ENCODE measurements around the gene ZFYVE26.
"Not testable (repeated sequence)": the region's sequence is repeated elsewhere in the genome, so short reads cannot be mapped to it uniquely, and the experiment has no call there.

The ZFYVE26 gene

DNA sequence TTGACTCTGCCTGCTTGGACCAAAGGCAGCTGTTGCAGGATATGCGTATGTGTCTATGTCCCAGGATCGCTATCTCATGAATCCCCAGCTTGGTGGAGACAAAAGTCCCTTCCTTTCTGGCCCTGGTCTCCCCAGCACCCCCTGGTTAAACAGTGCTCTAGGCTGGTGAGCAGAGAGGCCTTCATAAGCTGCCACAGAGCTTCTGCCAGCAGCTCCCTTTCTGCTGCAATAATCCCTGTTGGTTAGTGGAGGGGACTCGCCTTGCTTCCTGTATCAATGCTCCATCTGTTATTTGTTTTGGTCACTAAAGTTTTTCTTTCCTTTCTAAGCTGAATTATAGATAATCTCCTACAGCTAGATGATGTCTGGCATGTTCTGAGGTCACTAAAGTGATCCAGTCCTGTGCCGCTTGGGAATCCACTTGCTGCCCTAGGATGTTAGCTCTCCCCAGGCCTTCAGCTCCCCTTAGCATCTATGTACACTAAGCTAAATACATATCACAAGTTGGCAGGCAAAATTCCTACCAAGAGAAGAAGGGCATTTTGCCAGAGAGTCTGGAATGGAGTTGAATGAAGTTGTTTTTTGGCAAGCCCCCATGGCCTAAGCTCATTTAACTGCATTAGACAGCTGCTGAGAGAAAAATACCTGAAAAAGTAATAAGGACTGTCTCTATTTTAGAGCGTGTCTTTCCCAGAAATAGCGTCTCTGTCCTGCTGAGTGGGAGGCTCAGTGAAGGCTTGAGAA is 66.9 kb downstream of the ZFYVE26 start:
- DNase-seq, result no peak

DNA sequence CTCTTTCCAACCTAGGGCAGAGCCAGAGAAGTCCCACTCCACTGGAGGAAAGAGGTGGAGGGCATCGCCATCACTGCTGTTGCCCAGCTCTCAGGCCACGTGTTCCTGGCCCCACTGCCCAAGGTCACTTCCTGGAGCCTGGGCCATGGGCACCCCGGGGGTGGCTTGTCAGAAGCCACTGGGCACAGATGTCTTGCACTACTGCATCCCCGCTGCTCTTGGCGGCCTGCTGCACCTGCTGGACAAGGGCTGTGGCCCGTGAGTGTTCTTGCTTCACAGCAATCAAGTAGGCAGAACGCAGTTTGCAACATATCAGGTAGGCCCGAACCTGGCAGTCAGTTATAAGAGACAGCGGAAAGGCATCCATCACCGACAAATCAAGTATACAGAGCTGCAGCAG is 68.1 kb downstream of the ZFYVE26 start:
- DNase-seq, result no peak

DNA sequence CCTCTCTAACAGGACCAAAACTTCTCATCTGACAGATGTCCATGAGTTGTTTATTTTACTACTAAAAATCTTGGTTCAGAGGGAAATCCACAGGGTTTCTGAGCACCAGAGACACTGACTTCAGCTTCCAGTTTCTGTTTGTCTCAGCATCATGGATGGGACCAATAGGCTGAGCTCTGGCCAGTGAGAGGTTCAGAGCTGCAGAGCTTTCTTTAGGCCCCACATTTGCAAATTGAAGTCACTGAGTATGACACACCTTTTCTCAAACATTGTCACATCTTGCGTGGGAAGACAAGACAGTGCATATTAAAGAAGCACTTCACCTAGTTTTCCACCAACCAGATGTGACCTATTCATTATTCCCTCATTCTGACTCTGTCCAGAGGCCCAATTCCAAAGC is 69.5 kb downstream of the ZFYVE26 start:
- no peak for DNase-seq

DNA sequence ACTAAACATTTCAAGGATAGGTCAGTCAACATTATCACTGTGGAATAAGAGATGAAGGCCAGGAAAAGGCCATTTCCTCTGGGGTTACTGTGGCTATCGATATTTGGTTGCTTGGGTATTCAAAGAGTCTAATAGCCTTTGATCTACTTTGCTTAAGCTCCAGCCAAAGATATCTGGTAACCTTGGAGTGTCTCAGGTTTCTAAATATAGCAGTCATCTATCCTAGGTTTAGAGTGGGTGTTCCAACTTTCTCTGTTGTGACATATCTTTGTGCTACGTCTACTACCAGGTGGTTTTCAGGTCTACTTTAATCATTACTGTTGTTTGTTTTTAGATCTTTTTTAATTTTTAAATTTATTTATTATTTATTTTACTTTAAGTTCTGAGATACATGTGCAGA is 72.3 kb downstream of the ZFYVE26 start:
- DNase-seq, result no peak

DNA sequence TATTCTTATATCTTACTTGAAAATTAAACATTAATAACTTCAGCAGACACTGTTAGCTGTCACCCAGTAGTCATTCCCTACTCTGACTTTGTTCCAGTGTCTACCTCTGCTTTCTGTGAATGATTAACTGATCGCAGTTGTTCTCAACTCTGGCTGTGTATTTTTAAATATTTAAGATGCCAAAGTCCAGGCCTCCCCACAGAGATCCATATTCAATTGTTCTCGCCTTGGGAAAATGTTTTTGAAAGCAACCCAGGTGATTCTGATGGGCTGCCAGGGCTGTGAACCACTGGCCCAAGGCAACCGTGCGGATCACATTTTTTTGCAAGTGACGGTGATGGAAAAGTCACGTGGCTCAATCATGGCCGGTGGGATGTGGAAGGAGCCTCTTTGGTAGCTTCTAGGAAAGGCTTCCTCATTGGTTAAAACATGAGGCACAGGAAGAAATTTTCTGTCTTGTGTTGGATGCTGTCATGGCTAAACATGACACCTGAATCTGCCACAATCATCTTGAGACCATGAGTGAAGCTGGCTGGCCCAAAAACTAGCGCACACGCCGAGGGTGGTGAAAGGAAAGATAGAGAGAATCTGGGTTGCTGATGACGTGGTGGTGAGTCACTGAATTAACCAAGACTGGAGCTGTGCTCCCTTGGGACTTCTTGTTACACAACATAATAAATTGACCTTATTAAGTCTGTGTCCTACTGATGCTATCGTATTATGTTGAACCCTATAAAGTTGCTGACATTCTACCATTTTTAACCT is 77.5 kb downstream of the ZFYVE26 start:
- DNase-seq, result peak; percentile 3 to 23

DNA sequence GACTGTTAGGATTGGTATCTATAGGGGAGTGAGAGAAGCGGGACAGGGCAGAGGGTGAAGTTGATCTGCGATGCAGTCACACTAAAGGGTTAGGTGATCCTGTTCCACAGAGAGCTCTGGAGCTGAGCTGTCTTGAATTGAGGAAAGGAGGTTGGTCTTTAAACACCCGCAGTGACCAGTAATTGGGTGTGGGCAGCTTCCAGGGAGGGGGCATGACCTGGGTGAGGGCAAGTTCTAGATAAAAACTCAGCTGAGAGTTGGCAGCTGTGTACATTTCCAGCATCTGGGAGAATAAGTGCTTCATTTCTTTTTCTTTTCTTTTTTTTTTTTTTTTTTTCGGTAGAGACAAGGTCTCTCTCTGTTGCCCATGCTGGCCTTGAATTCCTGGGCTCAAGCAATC is 79.6 kb downstream of the ZFYVE26 start:
- DNase-seq, result no peak

DNA sequence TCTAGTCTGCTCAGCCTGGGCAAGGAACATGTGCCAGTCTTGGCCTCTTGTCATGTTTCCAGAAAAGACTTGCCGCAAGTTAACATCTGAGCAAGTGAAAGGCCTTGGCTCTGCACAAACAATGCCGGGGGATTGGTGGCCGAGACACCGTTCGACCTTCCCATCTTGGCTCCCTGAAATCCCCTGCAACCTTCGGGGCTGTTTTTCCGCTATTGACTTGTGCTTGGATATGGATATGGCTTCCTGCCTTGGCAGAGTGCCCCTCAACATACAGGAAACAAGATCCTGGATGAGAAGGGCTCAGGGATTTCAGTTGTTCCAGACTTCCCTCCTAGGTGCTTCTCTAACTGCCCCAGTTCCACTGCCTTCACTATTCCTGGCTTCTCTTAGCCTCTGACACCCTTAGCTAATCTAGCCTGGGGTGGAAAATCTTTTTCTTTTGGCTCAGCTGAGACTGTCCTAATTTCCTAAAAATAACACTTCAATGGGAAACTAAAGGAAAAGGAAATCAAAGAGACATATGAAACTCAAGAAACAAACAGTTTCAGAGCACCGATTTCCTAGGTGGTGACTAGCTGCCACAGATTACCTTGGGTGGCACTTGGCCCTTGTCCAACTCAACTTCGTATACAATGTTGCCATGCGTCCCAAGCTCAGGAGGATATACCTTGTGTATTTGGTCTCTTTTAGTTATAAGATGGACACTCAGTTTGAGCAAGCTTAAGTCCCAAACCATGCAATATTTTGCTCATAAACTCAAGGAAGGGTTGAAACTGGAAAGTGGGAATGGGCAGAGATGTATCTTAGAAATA is 80.8 kb downstream of the ZFYVE26 start:
- DNase-seq, result no peak

DNA sequence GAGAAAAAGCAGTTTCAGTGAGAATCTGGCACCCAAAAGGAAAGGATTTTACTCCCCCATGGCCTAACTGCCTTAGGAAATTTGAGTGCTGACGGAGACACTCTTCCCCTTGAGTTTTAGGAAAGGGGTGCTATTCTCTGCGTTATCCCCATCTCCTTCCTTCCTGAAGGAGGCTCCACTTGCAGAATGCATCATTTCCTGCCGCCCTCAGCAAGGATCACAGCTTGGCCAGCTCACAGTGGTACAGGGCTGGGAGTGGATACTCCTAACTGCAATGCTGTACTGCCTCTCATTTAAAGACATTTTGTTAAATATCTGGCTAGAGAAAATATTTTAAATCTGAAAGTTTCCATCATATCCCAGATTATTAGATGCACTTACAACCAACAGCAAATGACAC is 81.7 kb downstream of the ZFYVE26 start:
- DNase-seq, result no peak

DNA sequence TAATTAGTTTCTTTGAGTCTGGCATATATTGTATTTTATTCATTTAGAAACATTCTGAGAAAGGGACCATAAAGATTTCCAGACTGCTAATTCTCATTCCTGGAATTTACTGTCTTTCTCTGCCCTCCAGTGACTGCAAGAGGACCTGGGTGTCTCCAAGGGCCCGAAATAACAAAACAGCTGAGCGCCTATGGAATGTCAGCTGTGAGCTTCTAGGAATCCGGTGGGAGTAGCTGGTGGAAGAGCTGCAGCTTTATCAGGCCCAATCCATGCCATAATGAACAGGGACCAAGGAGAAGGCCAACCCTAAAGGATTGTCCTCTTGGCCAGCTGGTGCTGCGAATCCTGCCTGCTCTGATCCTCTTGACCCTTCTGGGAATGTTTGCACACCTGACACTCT is 82.8 kb downstream of the ZFYVE26 start:
- DNase-seq, result no peak

DNA sequence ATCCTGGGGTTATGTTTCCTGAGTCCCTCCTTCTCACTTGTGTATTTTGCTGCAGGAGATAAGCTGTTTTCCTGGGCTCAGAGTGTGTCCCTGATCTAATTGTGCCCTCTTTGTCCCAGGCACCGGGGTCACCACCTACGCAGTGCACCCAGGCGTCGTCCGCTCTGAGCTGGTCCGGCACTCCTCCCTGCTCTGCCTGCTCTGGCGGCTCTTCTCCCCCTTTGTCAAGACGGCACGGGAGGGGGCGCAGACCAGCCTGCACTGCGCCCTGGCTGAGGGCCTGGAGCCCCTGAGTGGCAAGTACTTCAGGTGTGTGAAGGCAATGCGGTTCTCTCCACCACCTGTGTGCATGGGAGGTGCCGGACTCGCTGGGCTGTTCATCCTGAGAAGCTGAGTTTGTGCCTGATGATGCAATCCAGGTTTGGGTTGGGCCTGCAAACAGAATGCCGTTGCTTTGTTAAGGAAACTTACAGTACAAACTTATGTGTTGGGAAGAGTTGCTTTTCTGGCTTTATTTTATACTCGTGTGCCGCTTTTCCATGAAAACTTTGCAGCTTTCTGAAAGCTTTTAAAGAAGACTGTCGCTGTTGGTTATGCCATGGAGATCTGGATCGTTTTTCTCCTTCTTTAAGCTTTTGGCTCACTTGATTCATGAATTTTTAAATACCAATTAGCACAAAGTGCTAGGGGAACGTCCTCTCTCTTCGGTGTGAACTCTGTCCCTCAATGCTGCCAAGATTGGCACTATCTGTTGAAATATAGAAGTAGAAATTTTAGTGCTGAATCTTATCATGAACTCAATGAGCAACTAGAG is 87.1 kb downstream of the ZFYVE26 start:
- DNase-seq, result no peak

DNA sequence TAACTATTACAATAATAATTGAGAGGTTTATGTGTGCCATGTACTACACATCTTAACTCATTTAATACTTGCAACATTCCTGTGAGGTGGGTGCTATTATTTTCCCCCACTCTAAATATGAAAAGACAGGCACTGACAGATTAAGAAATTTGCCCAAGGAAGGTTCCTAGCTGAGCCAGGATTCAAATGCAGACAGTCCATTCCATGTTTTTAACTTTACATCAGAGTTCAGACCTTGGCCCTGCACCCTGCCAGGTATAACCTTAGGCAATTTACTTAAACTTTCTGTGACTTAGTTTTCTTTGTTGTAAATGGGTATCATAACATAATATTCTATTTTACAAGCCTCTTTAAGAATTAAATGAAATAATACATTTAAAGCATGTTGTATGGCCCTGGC is 88.1 kb downstream of the ZFYVE26 start:
- no peak for DNase-seq

DNA sequence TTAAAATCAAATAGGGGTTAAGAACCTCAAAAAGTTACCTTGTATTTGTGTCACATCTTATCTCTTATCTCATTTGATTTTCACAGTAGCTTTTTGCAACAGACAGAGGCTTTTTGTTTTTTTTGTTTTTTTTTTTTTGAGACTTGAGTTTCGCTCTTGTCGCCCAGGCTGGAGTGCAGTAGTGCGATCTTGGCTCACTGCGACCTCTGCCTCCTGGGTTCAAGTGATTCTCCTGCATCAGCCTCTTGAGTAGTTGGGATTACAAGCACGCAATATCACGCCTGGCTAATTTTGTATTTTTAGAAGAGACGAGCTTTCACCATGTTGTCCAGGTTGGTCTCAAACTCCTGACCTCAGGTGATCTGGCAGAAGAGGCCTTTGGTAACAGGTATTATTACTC is 89.0 kb downstream of the ZFYVE26 start:
- no peak for DNase-seq

DNA sequence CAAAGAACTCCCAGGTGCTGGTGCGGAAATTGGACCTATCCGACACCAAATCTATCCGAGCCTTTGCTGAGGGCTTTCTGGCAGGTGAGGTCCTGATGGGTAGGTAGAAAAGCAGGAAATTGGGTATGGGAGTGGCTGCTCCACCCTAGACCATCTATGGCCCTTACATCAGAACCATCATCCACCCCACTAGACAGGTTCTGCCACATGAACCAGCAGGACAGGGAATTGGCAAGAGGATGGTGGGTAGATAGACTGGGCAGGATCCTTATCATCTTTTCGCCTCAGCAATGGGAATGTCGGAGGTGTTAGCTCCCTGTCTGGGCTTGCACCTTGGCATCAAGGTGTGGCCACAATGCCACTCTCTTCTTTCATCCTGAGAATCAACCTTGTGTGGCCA is 91.2 kb downstream of the ZFYVE26 start:
- DNase-seq, result no peak

DNA sequence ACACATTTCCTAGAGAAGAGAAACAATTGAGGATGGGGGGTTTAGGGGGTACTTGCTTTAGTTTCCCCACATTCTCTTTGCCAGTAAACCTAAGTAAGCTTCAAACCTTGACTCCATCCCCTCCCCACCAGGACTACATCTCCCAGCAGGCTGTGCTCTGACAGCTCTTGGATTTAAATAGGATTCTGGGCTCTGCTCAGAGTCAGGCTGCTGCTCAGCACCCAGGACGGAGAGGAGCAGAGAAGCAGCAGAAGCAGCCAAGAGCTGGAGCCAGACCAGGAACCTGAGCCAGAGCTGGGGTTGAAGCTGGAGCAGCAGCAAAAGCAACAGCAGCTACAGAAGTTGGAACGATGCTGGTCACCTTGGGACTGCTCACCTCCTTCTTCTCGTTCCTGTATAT is 94.1 kb downstream of the ZFYVE26 start:
- DNase-seq, result no peak

DNA sequence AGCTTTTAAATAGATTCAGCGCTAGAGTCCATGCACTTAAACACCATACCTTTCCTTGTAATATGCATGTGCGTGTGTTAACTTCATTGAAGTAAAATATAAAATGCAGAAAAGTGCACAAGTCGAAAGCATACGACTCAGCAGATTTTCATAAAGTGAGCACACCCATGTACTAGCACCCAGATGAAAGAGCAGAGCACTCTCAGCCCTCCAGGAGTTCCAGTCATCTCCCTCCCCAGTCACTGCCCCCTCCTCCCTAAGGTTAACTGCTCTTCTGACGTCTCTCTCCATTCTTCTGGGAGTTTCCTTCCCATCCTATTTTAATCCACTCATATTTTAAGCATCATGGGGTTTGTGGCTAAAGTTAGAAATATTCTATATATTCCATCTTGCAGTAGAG is 94.5 kb downstream of the ZFYVE26 start:
- DNase-seq, result no peak

DNA sequence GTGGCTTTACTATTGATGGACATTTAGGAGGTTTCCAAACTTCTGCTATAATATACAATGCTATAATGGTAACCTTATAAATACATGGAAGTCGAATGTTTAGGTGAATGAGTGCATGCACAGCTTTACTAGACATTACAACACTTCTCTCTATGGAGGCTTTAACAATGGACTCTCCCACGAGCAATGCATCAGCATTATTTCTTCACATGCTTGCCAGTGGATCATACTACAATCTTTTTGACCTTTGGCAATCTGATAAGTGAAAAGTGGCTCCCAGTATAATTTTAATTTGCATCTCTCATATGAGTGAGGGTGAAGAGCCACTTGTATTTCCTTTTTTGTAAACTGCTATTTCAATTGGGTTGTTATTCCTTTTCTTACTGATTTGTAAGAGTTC is 96.5 kb downstream of the ZFYVE26 start:
- DNase-seq, result no peak

DNA sequence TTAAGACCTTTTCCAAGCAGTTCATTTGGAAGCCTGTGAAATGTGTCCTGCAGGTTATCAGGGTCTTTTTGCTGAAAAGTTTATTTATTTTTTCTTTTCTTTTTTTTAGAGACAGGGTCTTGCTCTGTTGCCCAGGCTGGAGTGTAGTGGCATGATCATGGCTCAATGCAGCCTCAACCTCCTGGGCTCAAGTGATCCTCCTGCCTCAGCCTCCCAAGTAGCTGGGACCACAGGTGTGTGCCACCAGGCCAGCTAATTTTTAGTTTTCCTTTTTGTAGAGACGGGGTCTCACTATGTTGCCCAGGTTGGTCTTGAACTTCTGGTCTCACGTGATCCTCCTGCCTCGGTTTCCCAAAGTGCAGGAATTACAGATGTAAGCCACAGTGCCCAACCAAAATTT is 97.0 kb downstream of the ZFYVE26 start:
- not testable (repeated sequence) for DNase-seq

DNA sequence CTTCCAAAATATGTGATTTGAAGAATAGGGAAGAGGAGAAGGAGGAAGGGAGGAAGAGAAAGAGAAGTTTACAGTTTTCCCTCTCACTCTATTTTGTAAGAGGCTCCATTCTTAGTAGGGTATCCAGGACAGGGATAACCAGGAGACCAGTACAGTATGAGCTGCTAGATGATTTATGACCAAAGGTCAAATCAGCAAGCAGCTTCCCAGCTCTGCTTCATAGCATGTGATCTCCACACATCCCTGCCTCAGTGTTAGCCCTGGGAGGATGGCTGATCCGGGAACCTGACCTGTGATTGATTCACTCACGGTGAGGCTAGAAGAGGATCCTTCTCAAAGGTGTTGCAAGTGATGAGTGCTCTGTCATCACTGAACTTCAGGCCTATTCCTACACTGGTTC is 98.1 kb downstream of the ZFYVE26 start:
- no peak for DNase-seq

DNA sequence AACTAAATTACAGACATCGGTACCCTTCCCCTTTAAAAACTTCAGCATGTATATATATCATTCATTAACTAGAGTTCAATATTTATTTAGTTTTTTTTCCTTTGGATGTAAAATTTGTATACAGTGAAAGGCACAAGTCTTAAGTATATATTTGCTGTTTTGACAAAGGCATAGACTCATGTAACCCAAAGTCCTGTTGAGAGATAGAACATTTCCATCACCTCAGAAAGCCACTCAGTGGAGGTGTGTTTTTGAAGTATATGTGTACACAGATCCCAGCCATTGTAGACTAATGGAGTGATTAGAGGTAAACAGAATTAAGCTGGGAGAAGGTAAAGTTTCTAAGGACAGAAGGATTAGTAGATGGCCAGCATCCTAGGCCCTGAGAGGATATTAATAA is 99.3 kb downstream of the ZFYVE26 start:
- no peak for DNase-seq

DNA sequence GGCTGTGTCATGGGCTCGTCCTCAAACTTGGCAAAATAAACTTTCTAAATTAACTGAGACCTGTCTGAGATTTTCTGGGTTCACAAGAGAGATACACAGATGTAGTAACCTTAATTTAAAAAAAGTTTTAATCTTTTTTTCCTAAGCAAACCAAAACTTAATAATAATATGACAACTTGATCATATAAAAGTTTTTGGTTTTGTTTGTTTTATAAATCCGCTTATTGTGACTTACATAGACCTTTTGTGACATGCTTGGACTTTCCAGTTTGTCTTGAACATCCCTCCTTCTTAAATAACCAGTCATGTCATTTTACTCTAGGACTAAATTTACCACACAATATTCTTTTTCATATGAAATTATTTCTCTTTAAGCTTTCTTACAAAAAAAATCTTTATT is 106.2 kb downstream of the ZFYVE26 start:
- no peak for DNase-seq

DNA sequence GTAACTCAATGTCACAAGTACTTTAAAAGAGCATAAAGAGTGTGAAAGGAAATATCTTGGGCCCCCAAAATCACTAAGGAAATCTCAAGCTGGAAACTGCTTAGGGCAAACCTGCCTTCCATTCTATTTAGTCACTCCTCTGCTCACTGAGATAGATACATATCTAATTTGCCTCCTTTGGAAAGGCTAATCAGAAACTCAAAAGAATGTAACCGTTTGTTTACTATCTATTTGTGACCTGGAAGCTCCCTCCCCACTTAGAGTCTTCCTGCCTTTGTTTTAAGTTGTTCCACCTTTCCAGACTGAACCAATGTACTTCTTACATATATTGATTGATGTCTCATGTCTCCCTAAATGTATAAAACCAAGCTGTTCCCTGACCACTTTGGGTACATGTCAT is 106.6 kb downstream of the ZFYVE26 start:
- not testable (repeated sequence) for DNase-seq

DNA sequence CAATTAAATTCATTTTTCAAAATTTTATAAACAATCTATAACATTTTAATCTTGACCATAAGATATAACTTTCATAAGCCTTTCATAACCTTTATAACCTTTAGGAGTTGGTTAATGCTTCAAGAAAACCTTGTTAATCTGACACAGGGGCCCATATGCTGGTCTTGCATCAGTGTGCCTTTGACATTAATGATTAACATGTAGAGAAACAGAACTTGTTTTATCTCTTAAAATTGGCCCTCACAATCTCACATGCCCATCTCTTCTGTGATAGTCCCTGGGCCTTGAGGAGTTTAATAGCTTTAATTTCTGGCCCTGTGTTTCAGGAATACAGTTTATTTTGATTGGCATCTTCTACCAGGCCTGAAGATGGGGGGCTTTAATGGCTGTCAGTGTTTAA is 107.0 kb downstream of the ZFYVE26 start:
- DNase-seq, result not testable (repeated sequence)

DNA sequence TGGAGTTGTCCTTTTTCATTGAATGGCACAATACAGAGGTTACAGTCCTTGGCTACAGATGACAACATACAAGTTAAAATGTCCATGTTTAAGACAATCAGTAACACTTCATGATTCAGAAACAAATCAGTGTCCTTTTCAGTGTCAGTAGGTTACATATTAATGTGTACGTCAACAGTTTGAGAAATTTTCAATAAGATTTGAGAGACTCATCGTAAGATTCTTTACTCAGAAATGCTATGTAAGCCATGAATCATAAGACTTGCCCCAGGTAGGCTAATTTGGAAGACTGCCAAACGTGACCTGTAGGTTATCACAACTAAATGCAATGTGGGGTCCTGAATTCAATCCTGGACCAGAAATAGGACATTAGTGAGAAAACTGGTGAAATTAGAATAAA is 111.2 kb downstream of the ZFYVE26 start:
- no peak for DNase-seq
